HT1080 (cell line): ENCODE results near the gene ZBTB11. TPM values are rescaled to one million over a fixed set of nuclear protein-coding genes. Genes with fewer than 3 reads are reported as not detected.
"Not testable (repeated sequence)": the region's sequence is repeated elsewhere in the genome, so short reads cannot be mapped to it uniquely, and the experiment has no call there.

Source experiments
- DNase-seq: peaks from one replicate; pipeline ENCODE4 v3.0.0-alpha.2; 2015; ENCODE audit warnings: low read depth
- total RNA-seq: library from RNA; depleted of rRNA; stranded (reverse); fragments of >200 nt; shearing (Covaris generic); gene quantifications from 2 replicates; pipeline ENCODE4 v1.2.3, GENCODE V29; 2014

Gene ZBTB11
- total RNA-seq, 1 experiment from 2014 or later, result 23.8 TPM

DNA sequence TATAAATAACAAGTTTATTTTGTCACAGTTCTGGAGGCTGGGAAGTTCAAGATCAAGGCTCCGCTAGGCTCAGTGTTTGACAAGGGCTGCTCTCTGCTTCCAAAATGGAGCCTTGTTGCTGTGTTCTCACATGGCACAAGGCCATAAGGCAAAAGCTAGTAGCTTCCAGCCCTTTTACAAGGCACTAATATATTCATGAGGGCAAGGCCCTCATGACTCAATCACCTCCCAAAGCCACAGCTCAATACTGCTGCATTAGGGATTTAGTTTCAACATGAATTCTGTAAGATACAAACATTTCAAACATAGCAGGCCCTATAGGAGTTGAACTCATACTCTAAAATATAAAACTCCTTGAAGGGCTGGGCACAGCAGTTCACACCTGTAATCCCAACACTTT lies 30.2 kb downstream of the ZBTB11 start:
- peak; percentile 36 for DNase-seq

DNA sequence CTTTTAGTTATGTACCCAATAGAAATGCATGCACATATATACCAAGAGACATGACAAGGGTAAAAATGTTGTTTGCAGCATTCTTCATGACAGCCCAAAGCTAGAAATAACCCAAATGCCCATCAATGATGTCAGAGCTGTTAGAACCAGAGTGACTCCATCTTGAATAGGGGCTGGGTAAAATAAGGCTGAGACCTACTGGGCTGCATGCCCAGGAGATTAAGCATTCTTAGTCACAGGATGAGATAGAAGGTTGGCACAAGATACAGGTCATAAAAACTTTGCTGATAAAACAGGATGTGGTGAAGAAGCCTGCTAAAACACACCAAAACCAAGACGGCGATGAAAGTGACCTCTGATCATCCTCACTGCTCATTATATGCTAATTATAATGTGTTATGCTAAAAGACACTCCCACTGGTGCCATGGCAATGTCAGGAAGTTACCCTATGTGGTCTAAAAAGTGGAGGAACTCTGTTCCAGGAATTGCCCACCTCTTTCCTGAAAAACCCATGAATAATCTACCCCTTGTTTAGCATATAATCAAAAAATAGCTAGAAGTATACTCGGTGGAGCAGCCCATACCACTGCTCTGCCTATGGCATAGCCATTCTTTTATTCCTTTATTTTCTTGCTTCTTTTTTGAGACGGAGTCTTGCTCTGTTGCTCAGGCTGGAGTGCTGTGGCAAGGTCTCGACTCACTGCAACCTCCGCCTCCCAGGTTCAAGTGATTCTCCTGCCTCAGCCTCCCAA lies 32.9 kb downstream of the ZBTB11 start:
- DNase-seq, result peak; percentile 93

DNA sequence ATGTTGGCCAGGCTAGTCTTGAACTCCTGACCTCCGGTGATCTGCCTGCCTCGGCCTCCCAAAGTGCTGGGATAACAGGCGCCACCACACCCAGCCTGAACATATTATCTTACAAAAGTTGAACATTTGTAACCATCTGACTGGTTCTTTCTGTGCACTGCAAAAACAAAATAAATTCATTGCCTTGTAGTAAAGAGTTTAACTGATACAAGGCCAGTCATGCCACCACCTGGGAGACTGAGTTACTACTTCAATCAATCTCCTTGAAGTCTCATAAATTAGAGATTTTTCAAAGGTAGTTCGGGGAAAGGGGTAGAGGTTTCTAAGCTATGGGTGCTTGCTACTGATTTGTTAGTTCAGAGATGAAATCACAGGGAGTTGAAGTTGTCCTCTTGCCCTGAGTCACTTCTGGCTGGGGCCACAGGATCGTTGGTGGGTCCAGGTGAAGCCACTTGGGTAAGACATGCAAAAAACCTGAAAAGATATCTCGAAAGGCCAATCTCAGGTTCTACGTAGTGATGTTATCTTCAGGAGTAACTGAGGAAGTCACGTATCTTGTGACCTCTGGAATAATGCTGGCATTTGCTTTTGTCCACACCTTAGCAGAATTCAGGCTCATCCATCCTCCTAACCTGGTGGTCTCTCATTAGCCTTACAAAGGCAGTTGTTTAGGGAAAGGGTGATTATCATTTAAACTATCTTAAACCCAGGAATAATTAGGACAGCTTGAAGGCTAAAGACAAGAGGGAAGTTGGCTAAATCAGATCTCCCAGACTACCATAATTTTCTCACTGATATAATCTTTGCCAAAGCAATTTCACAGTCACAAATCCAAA lies 33.7 kb downstream of the ZBTB11 start:
- DNase-seq, result no peak

DNA sequence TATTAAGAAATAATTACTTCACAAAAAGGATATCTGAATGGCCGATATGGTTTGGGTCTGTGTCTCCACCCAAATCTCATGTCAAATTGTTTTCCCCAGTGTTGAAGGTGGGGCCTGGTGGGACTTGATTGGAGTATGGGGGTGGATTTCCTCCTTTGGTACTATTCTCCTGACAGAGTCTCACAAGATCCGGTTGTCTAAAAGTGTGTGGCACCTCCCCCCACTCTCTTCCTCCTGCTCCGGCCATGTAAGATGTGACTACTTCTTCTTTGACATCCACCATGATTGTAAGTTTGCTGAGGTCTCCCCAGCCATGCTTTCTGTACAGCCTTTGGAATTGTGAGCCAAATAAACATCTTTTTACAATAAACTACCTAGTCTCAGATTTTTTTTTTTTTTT lies 34.5 kb downstream of the ZBTB11 start:
- DNase-seq, result no peak

DNA sequence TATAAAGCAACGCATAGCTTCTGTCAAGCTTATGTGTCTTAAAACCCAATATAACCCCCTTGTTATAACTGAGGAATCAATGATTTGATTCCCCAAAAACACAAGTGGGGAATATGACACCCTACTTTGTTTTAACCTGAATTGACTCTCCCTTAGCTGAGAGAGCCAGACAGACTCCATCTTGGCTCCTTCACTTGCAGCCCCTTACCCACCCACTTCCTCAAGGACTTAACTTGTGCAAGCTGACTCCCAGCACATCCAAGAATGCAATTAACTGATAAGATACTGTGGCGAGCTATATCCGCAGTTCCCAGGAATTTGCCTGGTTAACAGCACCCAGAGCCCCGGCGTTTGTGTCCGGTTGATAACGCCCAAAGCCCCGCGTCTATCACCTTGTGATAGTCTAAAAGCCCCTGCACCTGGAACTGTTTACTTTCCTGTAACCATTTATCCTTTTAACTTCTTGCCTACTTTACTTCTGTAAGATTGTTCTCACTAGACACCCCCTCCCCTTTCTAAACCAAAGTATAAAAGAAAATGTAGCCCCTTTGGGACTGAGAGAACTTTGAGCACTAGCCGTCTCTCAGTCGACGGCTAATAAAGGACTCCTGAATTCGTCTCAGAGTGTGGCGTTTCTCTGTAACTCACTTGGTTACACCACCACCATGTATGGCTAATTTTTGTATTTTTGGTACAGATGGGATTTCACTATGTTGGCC lies 35.4 kb downstream of the ZBTB11 start:
- DNase-seq, result not testable (repeated sequence)

DNA sequence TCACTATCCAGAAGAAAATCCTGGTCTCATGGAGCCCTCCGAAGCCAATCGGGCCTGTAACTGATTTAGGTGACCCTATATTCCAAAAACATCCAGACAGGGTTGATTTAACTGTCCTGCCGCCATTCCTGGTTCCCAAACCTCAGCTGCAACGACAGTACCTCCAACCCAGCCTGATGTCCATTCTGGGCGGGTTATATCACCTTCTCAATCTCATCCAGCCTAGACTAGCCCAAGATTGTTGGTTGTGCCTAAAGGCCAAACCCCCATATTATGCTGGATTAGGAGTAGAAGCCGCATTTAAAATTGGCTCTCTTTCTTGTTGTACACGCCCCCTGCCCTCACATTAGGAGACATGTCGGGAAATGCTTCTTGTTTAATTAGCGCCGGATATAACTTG lies 36.7 kb downstream of the ZBTB11 start:
- DNase-seq, result no peak

DNA sequence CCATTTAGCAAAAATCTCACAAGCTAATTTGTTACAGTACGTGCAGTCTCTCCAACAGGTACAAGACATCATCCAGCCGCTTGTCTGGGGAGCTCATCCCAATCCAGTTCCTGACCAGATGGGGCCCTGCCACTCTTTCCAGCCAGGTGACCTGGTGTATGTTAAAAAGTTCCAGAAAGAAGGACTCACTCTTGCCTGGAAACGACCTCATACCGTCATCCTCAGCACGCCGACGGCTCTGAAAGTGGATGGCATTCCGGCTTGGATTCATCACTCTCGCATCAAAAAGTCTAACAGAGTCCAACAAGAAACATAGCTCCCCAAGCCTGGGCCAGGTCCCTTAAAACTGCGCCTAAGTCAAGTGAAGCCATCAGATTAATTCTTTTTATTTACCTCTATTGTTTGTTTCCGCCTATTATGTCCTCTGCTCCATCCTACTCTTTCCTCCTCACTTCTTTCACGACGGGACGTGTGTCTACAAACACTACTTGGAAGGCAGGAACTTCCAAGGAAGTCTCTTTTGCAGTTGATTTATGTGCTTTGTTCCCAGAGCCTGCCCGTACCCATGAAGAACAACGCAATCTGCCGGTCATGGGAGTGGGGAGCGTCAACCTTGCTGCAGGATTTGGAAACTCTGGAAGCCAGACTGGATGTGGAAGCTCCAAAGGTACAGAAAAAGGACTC lies 37.5 kb downstream of the ZBTB11 start:
- no peak for DNase-seq

DNA sequence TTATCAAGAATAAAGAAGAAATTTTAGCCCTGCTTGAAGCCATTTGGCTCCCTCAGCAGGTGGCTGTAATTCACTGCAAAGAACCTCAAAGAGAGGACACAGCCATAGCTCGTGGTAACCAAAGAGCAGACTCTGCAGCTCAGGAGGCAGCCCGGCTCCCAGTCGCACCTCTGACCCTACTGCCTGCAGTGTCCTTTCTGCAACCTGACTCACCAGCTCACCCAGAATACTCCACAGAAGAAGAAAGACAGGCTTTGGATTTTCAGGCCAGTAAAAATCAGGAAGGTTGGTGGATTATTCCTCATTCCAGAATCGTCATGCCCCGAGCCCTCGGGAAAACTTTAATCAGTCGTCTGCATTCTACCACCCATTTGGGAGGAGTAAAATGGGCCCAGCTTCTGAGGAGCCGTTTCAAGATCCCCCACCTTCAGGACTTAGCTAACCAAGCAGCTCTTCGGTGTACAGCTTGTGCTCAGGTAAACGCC lies 38.6 kb downstream of the ZBTB11 start:
- DNase-seq, result no peak

DNA sequence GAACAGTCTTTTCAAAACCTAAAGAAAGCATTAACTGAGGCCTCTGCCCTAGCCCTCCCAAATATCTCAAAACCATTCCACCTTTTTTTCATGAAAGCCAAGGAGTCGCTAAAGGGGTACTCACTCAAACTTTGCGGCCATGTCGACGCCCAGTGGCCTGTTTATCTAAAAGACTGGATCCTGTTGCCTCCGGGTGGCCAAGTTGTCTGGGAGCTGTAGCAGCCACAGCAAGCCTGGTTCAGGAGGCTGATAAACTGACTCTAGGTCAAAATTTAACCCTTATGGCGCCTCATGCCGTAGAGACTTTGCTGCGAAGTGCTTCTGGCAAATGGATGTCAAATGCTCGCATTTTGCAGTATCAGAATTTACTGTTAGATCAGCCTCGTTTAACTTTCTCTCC lies 39.5 kb downstream of the ZBTB11 start:
- DNase-seq, result no peak

DNA sequence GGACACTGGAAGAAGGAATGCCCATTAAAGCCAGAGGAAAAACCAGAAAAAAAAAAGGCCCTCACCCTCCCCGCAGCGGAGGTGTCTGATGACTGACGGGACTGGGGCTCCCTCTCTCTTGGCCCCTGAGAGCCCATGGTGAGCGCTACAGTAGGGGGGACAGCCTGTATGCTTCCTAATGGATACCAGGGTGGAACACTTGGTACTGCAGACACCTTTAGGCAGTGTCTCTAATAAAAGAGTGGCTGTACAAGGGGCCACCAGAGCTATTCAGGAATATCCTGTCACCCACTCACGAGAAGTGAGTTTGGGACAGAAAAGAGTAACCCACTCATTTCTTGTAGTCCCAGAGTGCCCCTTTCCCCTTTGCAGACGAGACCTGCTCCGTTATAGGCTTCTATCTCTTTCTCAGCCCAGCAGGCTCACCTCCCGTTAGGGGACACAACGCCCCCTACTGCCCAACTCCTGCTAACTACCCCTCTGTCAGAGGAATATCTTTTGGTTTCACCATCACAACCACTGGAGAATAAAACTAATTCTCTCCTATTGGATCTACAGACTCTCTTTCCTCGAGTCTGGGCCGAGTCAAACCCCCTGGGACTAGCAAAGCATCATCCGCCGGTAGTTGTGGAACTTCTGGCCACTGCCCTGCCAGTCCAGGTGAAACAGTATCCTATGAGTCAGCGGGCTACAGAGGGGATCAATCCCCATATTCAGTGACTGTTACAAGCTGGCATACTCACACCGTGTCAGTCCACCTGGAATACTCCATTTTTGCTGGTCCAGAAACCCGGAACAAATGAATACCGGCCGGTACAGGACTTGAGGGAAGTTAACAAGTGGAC lies 40.8 kb downstream of the ZBTB11 start:
- DNase-seq, result peak; percentile 46

DNA sequence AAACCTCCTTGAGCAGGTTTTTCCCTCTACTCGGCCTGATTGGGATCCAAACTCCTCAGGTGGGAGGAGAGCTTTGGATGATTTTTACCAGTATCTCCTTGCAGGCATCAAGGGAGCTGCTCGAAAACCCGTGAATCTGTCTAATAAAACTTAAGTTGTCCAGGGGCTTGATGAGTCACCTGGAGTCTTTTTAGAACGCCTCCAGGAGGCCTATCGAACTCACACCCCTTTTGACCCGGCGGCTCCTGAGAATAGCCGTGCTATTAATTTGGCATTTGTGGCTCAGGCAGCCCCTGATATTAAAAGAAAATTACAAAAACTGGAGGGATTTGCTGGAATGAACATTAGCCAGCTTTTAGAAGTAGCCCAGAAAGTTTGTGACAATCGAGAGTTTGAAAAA lies 41.6 kb downstream of the ZBTB11 start:
- no peak for DNase-seq

DNA sequence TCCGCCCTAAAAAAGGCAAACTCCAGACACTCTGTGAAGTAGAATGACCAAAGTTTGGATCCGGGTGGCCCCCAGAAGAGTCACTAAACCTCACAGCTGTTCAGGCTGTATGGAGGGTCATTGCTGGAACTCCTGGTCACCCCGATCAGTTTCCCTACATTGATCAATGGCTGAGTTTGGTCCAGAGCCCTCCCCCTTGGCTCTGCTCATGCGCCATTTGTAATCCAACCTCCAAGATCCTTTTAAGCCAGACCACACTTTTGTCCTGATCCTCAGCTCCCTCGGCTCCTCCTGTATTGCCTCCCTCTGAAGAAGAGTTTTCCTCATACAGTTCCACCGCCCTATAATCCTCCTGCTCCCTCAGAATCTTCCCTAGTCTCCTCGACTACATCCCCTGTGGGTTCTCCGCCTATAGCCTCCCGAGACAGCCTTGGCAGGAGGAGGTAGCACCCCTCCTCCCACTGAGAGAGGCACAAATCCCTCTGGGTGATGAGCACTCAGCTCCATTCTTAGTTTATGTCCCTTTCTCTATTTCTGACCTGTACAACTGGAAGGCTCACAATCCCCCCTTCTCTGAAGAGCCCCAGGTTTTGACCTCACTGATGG lies 42.2 kb downstream of the ZBTB11 start:
- no peak for DNase-seq

DNA sequence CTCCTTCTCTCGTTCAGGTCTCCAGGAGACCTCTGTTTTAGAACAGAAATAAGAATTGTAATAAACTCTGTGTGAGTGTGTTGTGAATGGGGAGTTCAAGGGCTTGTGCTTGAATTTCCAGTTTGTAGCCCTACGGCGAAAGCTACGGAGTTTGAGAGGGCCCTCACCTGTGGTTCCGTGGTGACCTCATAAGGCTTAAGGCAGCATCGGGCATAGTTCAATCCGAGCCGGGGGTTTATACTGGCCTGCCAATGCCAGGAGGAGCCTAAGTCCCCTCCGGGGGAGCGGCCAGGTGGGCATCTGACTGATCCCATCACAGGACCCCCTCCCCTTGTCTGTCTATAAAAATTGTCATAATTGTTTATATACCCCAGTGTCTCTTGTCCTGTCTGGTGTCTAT lies 43.7 kb downstream of the ZBTB11 start:
- DNase-seq, result no peak

DNA sequence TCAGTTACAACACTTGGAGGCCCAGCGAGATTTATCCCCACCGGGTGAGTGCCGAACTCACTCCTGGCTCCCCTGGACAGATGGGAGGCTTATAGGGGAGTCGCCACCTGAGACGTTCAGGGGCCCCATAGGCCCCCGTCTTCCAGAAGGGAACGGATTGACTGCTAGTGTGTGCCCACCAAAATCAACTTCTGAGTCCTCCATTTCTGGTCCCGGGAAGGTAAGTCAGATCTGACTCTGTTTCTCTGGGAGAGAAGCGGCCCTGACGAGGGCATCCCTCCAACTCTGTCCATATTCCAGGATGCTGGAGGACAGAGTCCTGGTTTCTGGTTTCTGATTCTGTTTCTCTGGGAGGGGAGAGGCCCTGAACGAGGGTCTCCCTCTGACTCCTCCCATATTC lies 44.3 kb downstream of the ZBTB11 start:
- DNase-seq, result no peak

DNA sequence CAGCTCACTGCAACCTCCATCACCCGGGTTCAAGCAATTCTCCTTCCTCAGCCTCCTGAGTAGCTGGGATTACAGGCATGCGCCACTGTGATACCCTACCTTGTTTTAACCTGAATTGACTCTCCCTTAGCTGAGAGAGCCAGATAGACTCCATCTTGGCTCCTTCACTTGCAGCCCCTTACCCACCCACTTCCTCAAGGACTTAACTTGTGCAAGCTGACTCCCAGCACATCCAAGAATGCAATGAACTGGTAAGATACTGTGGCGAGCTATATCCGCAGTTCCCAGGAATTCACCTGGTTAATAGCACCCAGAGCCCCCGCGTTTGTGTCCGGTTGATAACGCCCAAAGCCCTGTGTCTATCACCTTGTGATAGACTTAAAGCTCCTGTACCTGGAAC lies 45.0 kb downstream of the ZBTB11 start:
- not testable (repeated sequence) for DNase-seq

DNA sequence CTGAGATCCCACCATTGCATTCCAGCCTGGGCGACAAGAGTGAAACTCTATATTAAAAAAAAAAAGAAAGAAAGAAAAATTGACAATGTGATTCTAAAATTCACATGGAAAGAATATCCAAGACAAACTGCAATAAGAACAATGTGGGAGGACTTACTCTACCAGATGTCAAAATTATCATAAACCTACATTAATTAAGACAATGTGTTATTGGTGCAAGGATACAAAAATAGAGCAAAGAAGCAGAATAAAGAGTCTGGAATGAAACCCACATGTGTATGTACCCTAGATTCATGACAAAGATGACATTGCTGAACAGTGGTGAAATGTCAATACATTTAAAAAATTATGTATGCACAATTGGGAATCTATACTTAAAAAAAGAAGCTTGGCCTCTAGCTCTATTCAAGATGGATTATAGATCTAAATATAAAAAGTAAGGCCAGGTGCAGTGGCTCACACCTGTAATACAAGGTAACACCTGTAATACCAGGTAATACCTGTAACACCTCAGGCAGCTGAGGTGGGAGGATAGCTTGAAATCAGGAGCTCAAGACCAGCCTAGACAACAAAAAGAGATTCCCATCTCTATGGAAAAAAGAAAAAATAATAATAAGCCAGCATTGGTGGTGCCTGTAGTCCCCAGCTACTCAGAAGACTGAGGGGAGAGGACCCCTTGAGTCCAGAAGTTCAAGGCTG lies 45.7 kb downstream of the ZBTB11 start:
- no peak for DNase-seq

DNA sequence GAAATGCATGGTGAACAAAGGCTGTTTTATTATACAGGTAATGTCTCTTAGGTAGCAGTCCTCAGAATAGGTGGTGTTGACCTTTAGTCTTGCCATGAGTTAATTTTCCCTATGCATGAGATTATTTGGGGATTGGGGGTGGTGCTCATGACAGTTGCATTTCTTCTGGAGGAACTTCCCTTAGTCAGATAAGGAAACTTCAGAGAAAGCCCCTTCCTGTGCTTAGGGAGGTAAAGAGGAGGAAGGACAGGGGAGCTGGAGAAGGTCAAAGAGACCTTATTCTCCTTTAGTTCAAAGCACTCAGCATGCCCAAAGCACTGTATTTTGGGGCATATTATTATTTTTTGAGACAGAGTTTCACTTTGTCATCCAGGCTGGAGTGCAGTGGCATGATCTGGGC lies 47.7 kb downstream of the ZBTB11 start:
- no peak for DNase-seq

DNA sequence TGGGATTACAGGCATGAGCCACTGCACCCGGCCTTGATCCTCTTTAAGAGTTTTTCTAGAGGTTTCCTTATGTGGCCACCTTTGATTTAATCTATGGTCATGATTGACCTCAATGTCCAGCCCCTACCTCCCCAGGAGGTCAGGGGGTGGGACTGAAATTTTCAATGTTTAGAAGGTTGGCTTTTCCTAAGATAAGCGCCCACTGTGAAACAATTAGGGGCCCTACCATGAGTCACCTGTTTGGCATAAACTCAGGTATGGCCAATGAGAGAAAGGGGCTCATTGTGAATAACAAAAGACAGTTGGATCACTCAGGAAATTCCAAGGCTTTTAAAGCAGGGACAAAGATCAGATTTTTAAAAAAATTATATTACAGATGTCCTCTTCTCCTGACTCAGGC lies 51.1 kb downstream of the ZBTB11 start:
- DNase-seq, result no peak

DNA sequence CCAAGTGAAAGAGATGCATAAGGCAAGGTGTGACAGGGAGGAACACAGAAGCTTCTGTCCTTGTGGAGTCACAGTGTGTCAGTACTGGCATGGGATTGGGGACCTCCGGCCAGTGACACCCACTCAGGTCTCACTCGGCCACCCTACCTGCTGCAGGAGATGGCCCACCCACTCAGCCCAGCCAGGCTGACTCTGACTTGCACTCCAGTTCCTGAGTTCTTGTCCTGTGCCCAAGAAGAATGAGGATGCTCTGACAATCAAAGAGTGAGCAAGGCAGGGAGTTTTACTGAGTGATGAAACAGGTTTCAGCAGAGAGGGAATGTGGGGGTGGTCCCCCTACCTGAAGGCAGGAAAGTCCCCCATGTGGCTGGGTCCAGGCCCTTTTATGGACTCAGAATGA lies 52.1 kb downstream of the ZBTB11 start:
- no peak for DNase-seq
